GM19238 (cell line): Measurements from ENCODE around the gene DOCK6.

Experiments
- DNase-seq: peaks from one replicate; pipeline ENCODE4 v3.0.0; 2011; ENCODE audit warnings: low spot score; ENCODE audit not compliant: insufficient read length

Gene DOCK6

GRCh38 chr19:11223200-11223599 is 39.1 kb downstream of the DOCK6 start:
- DNase-seq = no peak

DNA sequence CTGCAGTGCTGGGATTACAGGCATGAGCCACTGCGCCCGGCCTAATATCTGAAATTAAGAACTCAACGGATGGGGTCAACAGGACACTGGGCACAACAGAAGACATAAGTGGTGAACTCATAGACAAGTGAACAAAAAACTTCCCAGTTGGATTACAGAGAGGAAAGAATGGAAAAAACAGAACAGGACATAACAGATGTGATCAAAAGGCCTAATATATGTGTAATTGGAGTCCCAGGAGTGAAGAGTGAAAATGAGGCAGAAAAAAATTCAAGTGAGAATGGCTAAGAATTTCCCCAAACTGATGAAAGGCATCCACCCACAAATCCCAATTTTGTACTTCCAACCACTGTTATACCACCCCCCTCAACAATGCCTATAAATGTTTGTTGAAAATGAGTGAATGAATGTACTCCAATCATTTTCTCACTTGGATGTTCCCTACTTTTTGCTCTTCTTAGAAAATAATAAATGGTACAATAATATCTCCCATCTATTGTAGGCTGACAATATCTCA is 41.2 kb downstream of the DOCK6 start:
- DNase-seq = no peak

DNA sequence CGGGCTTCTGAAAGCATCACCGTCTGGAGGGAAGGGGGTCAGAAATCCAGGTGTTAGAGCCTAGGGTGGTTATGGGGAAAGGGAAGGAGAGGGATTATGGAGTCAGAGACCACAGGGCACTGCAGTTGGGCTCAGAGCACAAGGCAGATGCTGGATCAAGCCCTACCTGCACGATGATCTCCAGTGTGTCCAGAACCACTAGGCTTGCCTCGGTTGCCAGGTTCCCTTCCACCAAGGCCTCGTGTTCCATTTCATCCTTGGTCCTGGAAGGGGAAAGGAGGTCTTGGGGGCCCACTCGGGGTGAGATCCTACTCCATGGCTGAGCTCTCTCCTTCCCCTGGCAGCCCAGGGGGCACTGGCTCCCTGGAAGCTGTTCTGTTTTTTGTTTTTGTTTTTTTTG is 47.9 kb downstream of the DOCK6 start:
- no peak for DNase-seq

GRCh38 chr19:11210656-11210928 is 51.7 kb downstream of the DOCK6 start:
- DNase-seq = no peak

GRCh38 chr19:11209839-11210655 is 52.3 kb downstream of the DOCK6 start:
- no peak for DNase-seq

- no peak for DNase-seq
Observed at GRCh38 chr19:11208561-11209471, 53.5 kb downstream of the DOCK6 start.

DNA sequence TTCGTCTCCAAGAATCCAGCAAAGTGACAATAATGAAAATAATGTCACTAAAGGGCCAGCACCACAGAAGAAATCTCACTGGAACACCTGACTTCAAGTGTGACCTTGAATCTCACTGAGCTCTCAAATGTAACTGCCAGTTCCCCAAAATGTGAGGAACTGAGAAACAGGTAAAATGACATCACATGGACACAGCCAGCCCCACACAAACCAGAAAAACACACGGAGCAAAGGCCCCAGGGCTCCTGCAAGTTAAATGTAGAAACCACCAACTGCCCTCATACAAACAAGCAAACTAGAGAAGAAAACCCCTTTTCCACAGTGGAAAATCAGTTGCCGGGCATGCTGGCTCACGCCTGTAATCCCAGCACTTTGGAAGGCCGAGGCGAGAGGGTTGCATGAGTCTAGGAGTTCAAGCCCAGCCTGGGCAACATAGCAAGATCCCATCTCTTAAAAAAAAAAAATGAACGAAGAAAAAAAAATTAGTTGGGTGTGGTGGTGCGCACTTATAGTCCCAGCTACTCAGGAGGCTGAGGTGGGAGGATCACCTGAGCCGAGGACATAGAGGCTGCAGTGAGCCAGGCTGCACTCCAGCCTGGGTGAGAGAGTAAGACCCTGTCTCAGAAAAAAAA is 56.3 kb downstream of the DOCK6 start:
- peak; percentile 45 for DNase-seq

GRCh38 chr19:11204943-11205349 is 57.4 kb downstream of the DOCK6 start:
- no peak for DNase-seq

DNA sequence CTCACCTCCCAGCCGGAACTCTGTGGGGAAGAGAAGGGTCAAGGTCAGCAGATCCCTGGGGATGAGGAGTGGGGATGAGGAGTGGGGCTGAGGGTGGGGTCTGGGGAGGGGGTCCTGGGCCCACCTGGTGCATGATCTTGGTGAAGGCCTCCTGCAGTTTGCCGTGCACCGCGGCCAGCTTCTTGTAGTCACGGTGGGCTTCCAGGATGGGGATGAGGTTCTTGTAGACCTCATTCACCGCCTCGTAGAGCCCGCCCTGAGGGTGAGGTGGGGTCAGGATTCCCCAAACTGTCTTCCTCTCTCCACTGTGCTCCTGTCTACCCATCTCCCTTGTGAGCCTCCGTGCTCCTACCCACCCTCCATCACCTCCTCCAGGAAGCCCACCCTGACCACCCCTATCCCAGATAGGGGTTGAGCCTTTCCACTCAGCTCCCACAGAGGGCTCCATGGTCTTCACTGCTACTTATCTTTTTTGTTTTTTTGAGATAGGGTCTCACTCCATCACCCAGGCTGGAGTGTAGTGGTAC is 58.2 kb downstream of the DOCK6 start:
- no peak for DNase-seq

DNA sequence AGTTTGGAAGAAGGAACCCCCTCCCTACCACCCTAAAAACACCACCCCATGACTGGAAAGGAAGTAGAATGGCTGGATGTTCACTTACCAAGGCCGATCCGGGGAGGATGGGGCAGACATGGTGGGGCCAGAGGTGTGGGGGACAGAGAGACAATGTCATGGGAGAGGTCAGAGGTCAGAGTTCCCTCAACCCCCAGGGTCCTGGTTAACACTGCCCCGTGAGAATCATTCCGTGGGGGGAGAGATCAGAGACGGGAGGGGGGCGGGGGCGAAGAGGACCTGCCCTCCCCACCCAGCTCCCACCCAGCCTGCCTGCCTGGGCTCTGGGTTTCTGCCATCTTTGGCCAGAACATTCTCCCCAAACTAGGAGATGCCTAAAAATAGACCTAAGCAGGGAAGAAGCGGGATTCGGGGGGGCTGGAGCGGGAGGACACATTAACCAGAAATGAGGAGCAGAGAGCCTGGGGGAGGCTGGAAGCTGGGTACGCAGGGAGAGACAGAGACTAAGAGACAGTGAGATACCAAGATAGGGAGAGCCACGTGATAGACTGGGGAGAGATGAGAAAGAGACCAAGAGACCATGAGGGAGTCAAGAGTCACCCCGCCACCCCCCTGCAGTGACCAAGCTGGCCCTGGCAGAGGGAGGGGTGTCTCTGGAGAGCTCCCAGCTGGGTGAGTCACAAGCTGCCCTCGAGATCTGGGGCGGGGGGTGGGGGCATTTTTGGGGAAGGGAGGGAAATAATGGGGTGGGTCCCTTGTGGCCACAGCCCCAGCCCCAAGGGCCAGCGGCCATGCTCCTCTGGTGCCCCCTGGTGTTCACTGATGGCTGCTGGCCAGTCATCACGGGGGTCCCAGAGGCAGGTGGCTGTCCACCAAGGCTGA is 58.9 kb downstream of the DOCK6 start:
- DNase-seq = peak; percentile 70

GRCh38 chr19:11202488-11203193 is 59.7 kb downstream of the DOCK6 start:
- DNase-seq = no peak

DNA sequence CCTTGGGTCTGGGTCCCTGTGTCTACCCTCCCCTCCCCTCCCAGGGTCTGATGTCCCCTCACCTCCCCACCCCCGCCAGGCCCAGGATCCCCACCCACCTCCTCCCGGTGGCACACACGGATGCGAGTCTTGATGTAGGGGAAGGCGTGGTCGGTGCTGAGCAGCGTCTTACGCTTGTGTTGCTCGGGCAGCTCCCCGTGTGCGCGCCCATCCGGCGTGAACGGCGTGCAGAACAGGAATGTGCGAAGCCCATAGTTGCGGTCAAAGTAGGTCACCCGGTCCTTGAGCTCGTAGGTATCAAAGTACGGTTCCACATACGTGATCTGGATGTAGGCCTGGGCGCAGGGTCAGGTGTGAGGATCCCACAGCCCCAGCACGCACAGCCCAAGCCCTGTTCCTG is 60.5 kb downstream of the DOCK6 start:
- no peak for DNase-seq

GRCh38 chr19:11200931-11201330 is 61.4 kb downstream of the DOCK6 start:
- no peak for DNase-seq

DNA sequence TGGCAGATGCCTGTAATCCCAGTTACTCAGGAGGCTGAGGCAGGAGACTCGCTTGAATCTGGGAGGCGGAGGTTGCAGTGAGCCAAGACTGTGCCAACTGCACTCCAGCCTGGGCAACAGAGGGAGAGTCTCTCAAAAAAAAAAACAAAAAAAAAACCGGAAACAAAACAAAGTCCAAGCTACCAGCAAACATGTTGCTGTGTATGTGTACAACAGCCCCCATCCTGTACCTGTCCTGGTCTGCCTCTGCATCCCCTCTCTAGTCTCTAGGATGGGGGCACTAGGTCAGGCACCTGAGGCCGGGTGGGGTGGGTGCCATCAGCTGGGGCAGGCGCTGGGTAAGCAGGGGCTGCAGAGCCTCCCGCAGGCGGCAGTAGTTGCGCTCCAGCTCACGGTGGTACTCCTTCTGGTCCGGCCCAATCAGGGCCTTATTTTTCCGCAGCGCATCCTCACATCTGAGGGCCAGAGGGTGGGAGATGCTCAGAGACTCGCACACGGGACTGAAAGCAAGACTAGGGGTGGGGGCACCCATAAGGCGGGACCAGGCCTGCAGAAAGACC is 62.2 kb downstream of the DOCK6 start:
- DNase-seq = no peak

- DNase-seq = no peak
Observed at GRCh38 chr19:11199517-11199916, 62.8 kb downstream of the DOCK6 start.

- DNase-seq = no peak
Observed at GRCh38 chr19:11198769-11199424, 63.4 kb downstream of the DOCK6 start.

DNA sequence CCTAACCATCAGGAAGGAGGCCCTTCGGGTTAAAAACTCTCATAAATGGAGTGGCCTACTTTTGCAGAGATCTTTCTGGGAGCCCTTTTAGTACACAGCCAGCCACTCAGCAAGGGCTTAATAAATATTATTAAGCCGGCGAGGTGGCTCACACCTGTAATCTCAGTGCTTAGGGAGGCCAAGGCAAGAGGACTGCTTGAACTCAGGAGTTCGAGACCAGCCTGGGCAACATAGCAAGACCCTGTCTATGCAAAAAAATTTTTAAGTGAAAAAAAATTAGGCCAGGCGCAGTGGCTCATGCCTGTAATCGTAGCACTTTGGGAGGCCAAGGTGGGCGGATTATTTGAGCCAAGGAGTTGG is 64.2 kb downstream of the DOCK6 start:
- DNase-seq = no peak

- DNase-seq = peak; percentile 98
Observed at GRCh38 chr19:11197291-11198174, 64.8 kb downstream of the DOCK6 start, which contains the start of gene KANK2. Gene KANK2 (minus strand): TSS chr19:11197545. CDS start chr19:11194511, 3,034 bp downstream.
